Stimulated activated CD4-positive, alpha-beta T cell treated with anti-CD3 and anti-CD28 coated beads, Interleukin-4, amount 100 ng/mL, for 1 hour (primary cell): ENCODE results near the gene ARHGAP42.
"Not testable (repeated sequence)": the region's sequence is repeated elsewhere in the genome, so short reads cannot be mapped to it uniquely, and the experiment has no call there.

Experiments
- DNase-seq: peaks from one replicate; pipeline ENCODE4 v3.0.0-alpha.2; 2020

ARHGAP42 gene

GRCh38 chr11:100878474-100878873 is 191.4 kb downstream of the ARHGAP42 start:
- no peak for DNase-seq

- no peak for DNase-seq
Observed at GRCh38 chr11:100882957-100883356, 195.9 kb downstream of the ARHGAP42 start.

- DNase-seq, result no peak
Observed at GRCh38 chr11:100883830-100884229, 196.7 kb downstream of the ARHGAP42 start.

GRCh38 chr11:100887659-100888058 is 200.6 kb downstream of the ARHGAP42 start:
- no peak for DNase-seq

GRCh38 chr11:100888836-100889235 is 201.7 kb downstream of the ARHGAP42 start:
- DNase-seq, result no peak

GRCh38 chr11:100889758-100890157 is 202.7 kb downstream of the ARHGAP42 start:
- no peak for DNase-seq

GRCh38 chr11:100890789-100891188 is 203.7 kb downstream of the ARHGAP42 start:
- DNase-seq, result no peak

- no peak for DNase-seq
Observed at GRCh38 chr11:100892886-100893285, 205.8 kb downstream of the ARHGAP42 start.

GRCh38 chr11:100895449-100895848 is 208.4 kb downstream of the ARHGAP42 start:
- DNase-seq, result no peak

- DNase-seq, result not testable (repeated sequence)
Observed at GRCh38 chr11:100895976-100896375, 208.9 kb downstream of the ARHGAP42 start.

- not testable (repeated sequence) for DNase-seq
Observed at GRCh38 chr11:100901471-100901870, 214.4 kb downstream of the ARHGAP42 start.

- no peak for DNase-seq
Observed at GRCh38 chr11:100902454-100903141, 215.5 kb downstream of the ARHGAP42 start.

- no peak for DNase-seq
Observed at GRCh38 chr11:100903284-100903683, 216.2 kb downstream of the ARHGAP42 start.

GRCh38 chr11:100905684-100906083 is 218.6 kb downstream of the ARHGAP42 start:
- no peak for DNase-seq

GRCh38 chr11:100908746-100909145 is 221.7 kb downstream of the ARHGAP42 start:
- DNase-seq, result no peak

GRCh38 chr11:100910808-100911207 is 223.7 kb downstream of the ARHGAP42 start:
- no peak for DNase-seq

GRCh38 chr11:100914415-100915110 is 227.5 kb downstream of the ARHGAP42 start:
- no peak for DNase-seq

- DNase-seq, result no peak
Observed at GRCh38 chr11:100918551-100919500, 231.7 kb downstream of the ARHGAP42 start.

- DNase-seq, result no peak
Observed at GRCh38 chr11:100920593-100920992, 233.5 kb downstream of the ARHGAP42 start.

- no peak for DNase-seq
Observed at GRCh38 chr11:100922121-100922520, 235.0 kb downstream of the ARHGAP42 start.

GRCh38 chr11:100923555-100923954 is 236.5 kb downstream of the ARHGAP42 start:
- DNase-seq, result no peak

GRCh38 chr11:100925935-100926334 is 238.8 kb downstream of the ARHGAP42 start:
- no peak for DNase-seq

GRCh38 chr11:100927579-100927978 is 240.5 kb downstream of the ARHGAP42 start:
- no peak for DNase-seq
